ENCODE measurements around the gene PAX9.

Gene PAX9

DNA sequence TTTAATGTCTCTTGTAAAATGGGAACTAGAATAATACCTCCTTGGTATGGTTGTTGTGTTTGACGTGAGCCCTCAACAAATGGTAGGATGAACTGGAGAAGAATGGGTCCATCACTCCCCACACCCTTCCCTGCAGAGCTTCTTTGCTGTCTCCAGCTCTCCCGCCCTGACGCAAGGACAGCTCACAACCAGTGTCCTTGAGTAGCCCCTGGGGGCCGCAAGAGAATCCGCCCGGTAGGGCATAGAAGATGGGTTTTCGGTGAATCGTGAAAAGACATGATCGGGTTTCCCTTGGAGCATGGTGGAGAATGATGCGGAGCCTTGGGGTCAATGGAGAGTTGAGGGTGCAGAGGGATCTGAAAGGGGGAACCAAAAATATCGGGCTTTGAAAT lies 6.1 kb upstream of the PAX9 start:
- TF ChIP-seq FOXP2 (optimal IDR thresholded peaks at IDR 0.05; ENCODE audit: borderline replicate concordance, extremely low read depth, extremely low read length, insufficient read depth) = no peak
- TF ChIP-seq, protein P1, sequence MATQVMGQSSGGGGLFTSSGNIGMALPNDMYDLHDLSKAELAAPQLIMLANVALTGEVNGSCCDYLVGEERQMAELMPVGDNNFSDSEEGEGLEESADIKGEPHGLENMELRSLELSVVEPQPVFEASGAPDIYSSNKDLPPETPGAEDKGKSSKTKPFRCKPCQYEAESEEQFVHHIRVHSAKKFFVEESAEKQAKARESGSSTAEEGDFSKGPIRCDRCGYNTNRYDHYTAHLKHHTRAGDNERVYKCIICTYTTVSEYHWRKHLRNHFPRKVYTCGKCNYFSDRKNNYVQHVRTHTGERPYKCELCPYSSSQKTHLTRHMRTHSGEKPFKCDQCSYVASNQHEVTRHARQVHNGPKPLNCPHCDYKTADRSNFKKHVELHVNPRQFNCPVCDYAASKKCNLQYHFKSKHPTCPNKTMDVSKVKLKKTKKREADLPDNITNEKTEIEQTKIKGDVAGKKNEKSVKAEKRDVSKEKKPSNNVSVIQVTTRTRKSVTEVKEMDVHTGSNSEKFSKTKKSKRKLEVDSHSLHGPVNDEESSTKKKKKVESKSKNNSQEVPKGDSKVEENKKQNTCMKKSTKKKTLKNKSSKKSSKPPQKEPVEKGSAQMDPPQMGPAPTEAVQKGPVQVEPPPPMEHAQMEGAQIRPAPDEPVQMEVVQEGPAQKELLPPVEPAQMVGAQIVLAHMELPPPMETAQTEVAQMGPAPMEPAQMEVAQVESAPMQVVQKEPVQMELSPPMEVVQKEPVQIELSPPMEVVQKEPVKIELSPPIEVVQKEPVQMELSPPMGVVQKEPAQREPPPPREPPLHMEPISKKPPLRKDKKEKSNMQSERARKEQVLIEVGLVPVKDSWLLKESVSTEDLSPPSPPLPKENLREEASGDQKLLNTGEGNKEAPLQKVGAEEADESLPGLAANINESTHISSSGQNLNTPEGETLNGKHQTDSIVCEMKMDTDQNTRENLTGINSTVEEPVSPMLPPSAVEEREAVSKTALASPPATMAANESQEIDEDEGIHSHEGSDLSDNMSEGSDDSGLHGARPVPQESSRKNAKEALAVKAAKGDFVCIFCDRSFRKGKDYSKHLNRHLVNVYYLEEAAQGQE (IDR thresholded peaks at IDR 0.05; ENCODE audit: insufficient read depth in 1 of 2, low read depth in 2 of 2, low read length in 2 of 2) = no peak
- no peak for TF ChIP-seq SIN3A (IDR thresholded peaks at IDR 0.05; ENCODE audit: borderline replicate concordance, insufficient read depth, low read length)
- no peak for TF ChIP-seq POLR2AphosphoS5 (IDR thresholded peaks at IDR 0.05; ENCODE audit: low read depth, low read length)

DNA sequence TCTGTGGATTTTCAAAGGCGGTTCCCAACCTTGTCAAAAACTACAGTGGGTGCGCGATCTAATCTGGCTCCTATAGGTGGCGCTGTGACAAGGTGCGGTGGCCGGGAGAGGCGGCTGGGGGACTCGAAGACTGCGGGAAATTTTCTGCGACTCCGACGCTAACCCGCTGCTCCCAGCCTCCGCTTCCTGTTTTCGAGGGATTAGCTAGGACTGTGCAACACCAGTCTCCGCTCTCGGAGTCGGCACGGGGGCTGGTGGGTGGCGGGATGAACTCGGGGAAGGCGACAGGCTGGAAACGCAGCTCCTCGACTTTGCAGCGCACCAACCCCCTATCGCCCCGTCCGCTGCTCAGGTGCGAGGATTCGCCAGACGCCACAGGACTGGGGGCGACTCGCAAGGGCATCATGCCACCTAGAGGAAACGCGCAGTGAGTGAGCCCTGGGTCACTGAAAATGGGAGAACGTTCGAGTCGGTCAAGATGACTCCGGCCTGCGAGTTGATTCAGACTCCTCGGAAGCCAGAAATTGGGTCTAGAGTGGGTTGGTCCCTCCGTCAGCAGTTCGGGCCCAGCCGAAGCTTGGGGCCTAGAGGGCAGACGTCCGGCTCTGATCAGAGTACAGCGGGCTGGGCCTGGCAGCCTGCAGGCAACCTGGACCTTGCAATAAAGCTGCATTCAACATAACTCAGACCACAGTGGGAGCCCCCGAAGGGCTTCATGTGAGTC lies 5.5 kb upstream of the PAX9 start:
- TF ChIP-seq POLR2AphosphoS5 (IDR thresholded peaks at IDR 0.05; ENCODE audit: low read depth, low read length) (no peak), FOXP2 (optimal IDR thresholded peaks at IDR 0.05; ENCODE audit: borderline replicate concordance, extremely low read depth, extremely low read length, insufficient read depth) (no peak)

DNA sequence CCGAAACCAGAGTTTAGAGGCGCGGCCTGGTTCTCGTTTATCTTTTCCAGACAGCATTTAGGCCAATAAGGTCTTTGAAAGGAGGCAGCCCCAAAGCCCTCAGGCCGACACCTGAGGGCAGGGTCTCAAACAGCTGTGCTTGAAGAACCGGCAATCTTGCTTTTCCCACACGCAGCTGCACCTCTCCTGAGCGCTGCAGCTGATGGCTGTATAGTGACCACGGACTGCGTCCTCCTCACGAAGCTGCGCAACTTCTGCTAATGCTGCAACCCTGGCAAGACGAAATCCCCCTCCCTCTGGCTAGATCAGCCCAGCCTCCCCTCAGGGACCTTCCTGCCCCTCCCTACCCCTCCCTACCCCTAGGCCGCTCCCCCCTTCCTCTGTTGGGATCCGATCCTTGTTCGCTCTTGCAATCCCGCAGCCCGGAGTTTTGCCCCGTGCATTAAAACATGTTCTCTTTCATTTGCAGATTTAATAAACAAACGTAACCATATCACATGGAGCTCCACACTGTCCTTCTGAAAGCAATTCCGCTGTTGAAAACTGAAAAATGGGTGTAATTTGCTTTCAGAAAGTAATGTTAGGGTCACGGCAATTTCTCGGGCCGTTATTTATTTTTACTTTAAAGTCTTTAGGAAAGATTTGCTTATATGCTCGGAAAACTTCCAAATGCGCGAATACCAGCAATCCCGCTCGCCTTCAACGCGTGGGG lies 4.8 kb upstream of the PAX9 start:
- TF ChIP-seq FOXP2 (optimal IDR thresholded peaks at IDR 0.05; ENCODE audit: borderline replicate concordance, extremely low read depth, extremely low read length, insufficient read depth) (no peak), TAF1 (IDR thresholded peaks at IDR 0.05; ENCODE audit: borderline replicate concordance, insufficient read depth, low read length) (no peak), POLR2AphosphoS5 (IDR thresholded peaks at IDR 0.05; ENCODE audit: low read depth, low read length) (no peak), SIN3A (IDR thresholded peaks at IDR 0.05; ENCODE audit: borderline replicate concordance, insufficient read depth, low read length) (no peak)
- TF ChIP-seq, protein P1 (IDR thresholded peaks at IDR 0.05; ENCODE audit: insufficient read depth in 1 of 2, low read depth in 2 of 2, low read length in 2 of 2) = no peak

DNA sequence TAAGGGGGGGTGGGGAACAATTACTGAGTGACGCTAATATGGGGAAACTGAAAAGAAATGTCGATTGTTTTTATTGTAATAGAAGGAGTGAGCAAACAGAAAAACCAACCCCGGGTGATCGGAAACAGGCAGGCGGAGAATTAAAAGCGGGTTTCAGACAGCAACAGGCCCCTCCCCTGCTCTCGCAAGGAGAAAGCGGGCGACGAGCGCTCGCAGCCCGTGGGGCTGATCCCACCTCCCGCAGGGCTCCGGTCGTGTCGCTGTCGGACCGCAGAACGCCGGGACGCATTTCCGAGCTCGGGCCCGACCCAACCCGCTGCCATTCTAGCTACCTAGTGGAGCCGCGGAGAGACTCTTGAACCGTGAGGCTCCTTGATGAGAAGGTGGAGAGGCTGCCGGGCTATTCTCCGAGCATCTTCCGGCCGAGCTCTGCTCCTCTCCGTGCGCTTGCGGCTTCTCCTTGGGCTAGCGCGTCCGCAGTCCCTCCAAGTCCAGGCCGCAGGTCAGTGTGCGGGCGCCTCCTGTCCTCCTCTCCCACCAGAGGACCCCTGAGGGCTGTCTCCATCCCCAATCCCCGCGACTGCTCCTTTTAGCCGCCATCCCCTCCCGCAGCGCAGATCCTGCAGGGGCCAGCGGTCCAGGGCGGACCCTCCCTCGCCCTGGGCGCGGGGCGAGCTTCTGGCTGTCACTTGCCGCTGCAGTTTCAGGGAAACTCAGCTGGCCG lies 4.1 kb upstream of the PAX9 start:
- no peak for TF ChIP-seq SIN3A (IDR thresholded peaks at IDR 0.05; ENCODE audit: borderline replicate concordance, insufficient read depth, low read length)

DNA sequence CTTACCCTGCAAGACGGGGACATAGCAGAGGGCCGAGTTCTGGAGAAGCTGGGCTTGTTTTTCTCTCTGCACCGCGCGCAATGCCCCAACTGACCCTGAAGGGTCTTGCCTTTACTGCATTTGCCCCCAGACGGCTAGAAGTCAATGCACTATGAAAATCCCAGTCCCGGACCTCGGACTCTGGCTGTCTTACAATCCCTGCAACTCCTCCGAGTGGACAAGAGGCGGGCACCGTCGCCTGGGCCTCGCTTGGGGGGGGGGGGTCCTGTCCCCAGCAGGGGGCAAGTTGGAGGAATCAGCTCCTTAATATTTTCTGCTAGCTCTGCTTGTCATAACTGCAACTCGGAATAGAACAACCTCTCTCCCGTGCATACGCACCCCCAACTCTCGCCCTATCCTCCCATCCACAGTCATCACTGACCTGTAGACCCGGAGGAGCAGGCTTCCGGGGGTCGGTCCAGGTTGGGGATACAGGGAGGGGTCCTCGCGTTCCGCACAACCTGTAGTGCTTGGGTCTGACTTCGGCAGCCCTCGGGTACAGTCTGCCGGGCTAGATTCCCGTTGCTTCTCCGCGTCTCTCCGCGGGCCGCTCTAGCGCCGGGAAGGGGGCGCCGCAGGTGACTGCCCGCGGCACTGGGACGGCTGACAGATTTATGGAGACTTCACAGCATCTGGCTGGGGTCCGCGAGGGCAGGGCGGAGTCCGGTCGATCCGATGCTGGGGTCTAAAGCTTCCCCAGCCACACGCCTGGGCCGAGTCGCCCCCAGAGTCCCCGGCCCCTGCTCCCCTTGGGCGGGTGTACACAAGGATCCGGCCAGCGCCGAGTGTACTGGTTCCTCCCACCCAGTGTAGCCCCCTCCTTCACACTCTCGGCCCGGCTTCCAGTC lies 3.3 kb upstream of the PAX9 start:
- no peak for TF ChIP-seq POLR2AphosphoS5 (IDR thresholded peaks at IDR 0.05; ENCODE audit: low read depth, low read length)

DNA sequence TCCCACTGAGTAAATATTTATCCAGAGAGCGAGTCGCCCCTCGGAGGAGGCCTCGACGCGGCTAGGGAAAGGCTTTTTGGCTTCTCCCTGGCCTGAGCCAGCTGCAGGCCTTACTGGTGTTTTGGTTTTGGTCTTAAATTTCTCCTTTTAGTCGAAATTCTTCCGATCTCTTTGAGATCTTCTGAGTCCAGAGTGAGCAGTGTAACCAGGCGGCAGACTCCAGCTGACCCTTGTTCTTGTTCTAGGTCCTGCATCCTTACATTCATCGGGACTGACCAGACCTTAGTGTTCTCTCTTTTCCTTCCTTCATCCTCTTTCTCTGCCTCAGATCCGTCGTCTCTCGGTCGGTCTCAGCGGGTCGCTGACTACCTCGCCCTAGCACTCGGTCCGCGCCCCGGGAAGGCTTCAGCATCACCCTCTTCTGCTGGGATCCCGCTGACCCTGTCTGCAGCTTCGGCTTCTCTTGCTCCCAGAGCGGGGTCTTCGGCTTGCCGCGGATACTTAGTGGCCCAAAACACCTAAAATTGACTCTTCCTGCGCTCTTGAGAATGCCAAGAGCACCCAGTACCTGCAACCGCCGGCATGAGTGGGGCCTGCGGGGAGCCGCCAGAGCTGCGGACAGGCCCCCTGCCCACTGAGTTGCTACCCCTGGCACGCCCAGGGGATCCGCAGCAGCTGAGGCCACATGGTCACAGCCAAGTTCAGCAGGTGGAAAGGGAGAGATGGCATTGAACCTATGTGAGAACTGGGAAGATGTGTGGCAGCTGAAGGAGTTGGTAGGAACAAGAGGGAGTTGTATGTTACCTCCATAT lies 2.4 kb upstream of the PAX9 start:
- TF ChIP-seq SIN3A (IDR thresholded peaks at IDR 0.05; ENCODE audit: borderline replicate concordance, insufficient read depth, low read length) (no peak), TAF1 (IDR thresholded peaks at IDR 0.05; ENCODE audit: borderline replicate concordance, insufficient read depth, low read length) (no peak), POLR2AphosphoS5 (IDR thresholded peaks at IDR 0.05; ENCODE audit: low read depth, low read length) (no peak), FOXP2 (optimal IDR thresholded peaks at IDR 0.05; ENCODE audit: borderline replicate concordance, extremely low read depth, extremely low read length, insufficient read depth) (no peak)
- TF ChIP-seq, protein P1 (IDR thresholded peaks at IDR 0.05; ENCODE audit: insufficient read depth in 1 of 2, low read depth in 2 of 2, low read length in 2 of 2) = no peak
